Measurements from ENCODE around the gene USP10.

DNA sequence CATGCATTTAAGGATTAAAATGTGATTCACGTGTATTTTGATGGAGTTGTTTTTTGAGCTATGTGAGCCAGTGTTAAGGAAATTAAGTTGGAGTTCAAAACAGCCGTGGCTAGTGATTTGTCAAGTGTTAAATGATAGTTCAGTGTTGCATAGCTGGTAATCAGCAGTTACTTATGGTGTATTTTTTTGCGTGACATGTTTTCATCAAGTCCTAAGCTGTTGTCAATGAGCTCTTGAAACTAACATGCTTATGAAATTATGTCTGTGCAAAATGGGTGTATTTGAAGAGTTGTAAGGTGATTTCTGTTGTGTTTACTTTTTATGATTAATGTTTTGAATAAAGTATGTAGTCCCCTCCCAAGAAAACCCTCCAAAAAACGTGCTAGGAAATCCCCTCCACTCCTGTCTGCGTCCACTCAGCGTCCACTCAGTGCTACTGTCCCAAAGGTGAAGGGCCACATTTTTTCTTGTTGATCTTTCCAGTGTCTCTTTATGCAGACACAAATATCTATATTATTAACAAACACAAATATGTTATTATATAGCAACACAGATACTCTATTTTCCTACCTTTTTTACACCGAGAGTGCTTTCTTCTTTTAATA lies 30.0 kb downstream of the USP10 start:
- TF ChIP-seq, protein P1, sequence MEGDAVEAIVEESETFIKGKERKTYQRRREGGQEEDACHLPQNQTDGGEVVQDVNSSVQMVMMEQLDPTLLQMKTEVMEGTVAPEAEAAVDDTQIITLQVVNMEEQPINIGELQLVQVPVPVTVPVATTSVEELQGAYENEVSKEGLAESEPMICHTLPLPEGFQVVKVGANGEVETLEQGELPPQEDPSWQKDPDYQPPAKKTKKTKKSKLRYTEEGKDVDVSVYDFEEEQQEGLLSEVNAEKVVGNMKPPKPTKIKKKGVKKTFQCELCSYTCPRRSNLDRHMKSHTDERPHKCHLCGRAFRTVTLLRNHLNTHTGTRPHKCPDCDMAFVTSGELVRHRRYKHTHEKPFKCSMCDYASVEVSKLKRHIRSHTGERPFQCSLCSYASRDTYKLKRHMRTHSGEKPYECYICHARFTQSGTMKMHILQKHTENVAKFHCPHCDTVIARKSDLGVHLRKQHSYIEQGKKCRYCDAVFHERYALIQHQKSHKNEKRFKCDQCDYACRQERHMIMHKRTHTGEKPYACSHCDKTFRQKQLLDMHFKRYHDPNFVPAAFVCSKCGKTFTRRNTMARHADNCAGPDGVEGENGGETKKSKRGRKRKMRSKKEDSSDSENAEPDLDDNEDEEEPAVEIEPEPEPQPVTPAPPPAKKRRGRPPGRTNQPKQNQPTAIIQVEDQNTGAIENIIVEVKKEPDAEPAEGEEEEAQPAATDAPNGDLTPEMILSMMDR (conservative IDR thresholded peaks at IDR 0.05), result no peak
- no peak for TF ChIP-seq ZFX (IDR thresholded peaks at IDR 0.05)

Data from C4-2B (cell line).